K562 (cell line): ENCODE results near the gene MAB21L2.

Experiments used
- CHD4 ChIP-seq: fragments of 200-600 bp; sonication (generic); IDR thresholded peaks from 3 replicates; pipeline ENCODE4 v1.6.1; 2012; ENCODE audit warnings: low read depth, mild to moderate bottlenecking, mixed read lengths, low read length, inconsistent platforms; ENCODE audit not compliant: insufficient read depth, insufficient replicate concordance, poor library complexity, severe bottlenecking
- CREB1 ChIP-seq, 2 experiments: sonication (generic) in 1 of 2; formaldehyde crosslinking in 1 of 2; IDR thresholded peaks; 2 replicates each; pipeline versions ENCODE4 v1.6.1 to v1.8.0; 2012 to 2022; ENCODE audit warnings: inconsistent platforms in 1 of 2, mild to moderate bottlenecking in 1 of 2, missing genetic modification reagents in 1 of 2, moderate library complexity in 1 of 2
- CTCF ChIP-seq, 3 experiments: IDR thresholded peaks in 2 of 3; conservative IDR thresholded peaks in 1 of 3; 2 replicates each; pipeline ENCODE4 v1.5.1; 2011 to 2012; ENCODE audit warnings: low read length in 3 of 3, mild to moderate bottlenecking in 3 of 3, control low read depth in 2 of 3, improper control_type of control experiment in 1 of 3, inconsistent platforms in 1 of 3, low read depth in 1 of 3, mixed read lengths in 1 of 3, moderate library complexity in 1 of 3; ENCODE audit not compliant: insufficient read depth in 2 of 3
- ELF1 ChIP-seq: fragments of 200-800 bp; sonication (Bioruptor generic); IDR thresholded peaks from 2 replicates; pipeline ENCODE4 v1.6.1; 2016; ENCODE audit warnings: missing genetic modification characterization, missing compliant biosample characterization
- HINFP ChIP-seq: fragments of 450-650 bp; conservative IDR thresholded peaks from 2 replicates; pipeline ENCODE4 v1.6.1; 2016; ENCODE audit warnings: missing genetic modification characterization, low read depth, mild to moderate bottlenecking, control low read depth, missing compliant biosample characterization
- HMGN3 ChIP-seq: IDR thresholded peaks from 2 replicates; pipeline ENCODE4 v1.6.1; 2011; ENCODE audit warnings: borderline replicate concordance, low read depth, mild to moderate bottlenecking, mixed read lengths, low read length; ENCODE audit not compliant: insufficient read length; ENCODE audit errors: extremely low read depth
- KLF6 ChIP-seq: fragments of 250-450 bp; sonication (Bioruptor Pico); IDR thresholded peaks from 2 replicates; pipeline ENCODE4 v1.4.0; 2020; ENCODE audit warnings: mild to moderate bottlenecking, moderate library complexity, borderline replicate concordance
- MXI1 ChIP-seq: IDR thresholded peaks from 2 replicates; pipeline ENCODE4 v1.6.1; 2011; ENCODE audit warnings: low read depth, mild to moderate bottlenecking, improper control_type of control experiment, low read length
- POLR2G ChIP-seq: fragments of 200-400 bp; formaldehyde crosslinking; IDR thresholded peaks from 2 replicates; pipeline ENCODE4 v1.6.1; 2017; ENCODE audit warnings: low read depth, mild to moderate bottlenecking, antibody characterized with exemption, low read length, moderate library complexity
- RAD21 ChIP-seq, 2 experiments: fragments of 250-450 bp in 1 of 2; fragments of 450-650 bp in 1 of 2; sonication (Bioruptor Pico) in 1 of 2; formaldehyde crosslinking in 1 of 2; IDR thresholded peaks in 1 of 2; conservative IDR thresholded peaks in 1 of 2; 2 replicates each; pipeline versions ENCODE4 v1.4.0 to v1.8.0; 2020 to 2022; ENCODE audit warnings: mild to moderate bottlenecking in 2 of 2, moderate library complexity in 1 of 2
- STAG1 ChIP-seq: sonication (generic); formaldehyde crosslinking; IDR thresholded peaks from 2 replicates; pipeline ENCODE4 v1.5.0; 2020; ENCODE audit warnings: missing genetic modification reagents, borderline replicate concordance
- ZNF217 ChIP-seq: sonication (generic); formaldehyde crosslinking; IDR thresholded peaks from 2 replicates; pipeline ENCODE4 v1.8.0; 2022; ENCODE audit warnings: mild to moderate bottlenecking, missing genetic modification reagents

- TF ChIP-seq CREB1 (IDR thresholded peaks at IDR 0.05) (no peak), CREB1 (CRISPR knock-in tag; IDR thresholded peaks at IDR 0.05) (no peak), KLF6 (CRISPR knock-in tag) (no peak), HINFP (tag) (no peak), MXI1 (no peak), STAG1 (no peak), ELF1 (tag) (no peak), RAD21 (CRISPR knock-in tag; conservative IDR thresholded peaks at IDR 0.05 in 1 of 2, IDR thresholded peaks at IDR 0.05 in 1 of 2) (no peak), POLR2G (no peak), CHD4 (no peak), HMGN3 (no peak), ZNF217 (CRISPR knock-in tag) (no peak), CTCF (IDR thresholded peaks at IDR 0.05 in 2 of 3, conservative IDR thresholded peaks at IDR 0.05 in 1 of 3; ENCODE audit: insufficient read depth in 2 of 3, low read depth in 1 of 3, low read length in 3 of 3) (no peak)
Measured at GRCh38 chr4:150534818-150535217, 47.1 kb upstream of the MAB21L2 start.
